ENCODE results near the gene ABHD5. TPM values are rescaled to one million over a fixed set of nuclear protein-coding genes. Genes with fewer than 3 reads are reported as not detected.
"Not testable (repeated sequence)": the region's sequence is repeated elsewhere in the genome, so short reads cannot be mapped to it uniquely, and the experiment has no call there.

Gene ABHD5
- total RNA-seq, 1 donor from 2014 or later = 59.2 TPM

GRCh38 chr3:43674345-43675085, 16.2 kb upstream of the ABHD5 start:
- intact Hi-C loops (cut with DNase I) = no loop called here
- ATAC-seq (no peak), DNase-seq (no peak)
- Histone ChIP-seq H3K4me3 (no peak overlapping the region), H3K4me1 (no peaks in the 10 kb centered on the region), H3K9me3 (no peaks in the 10 kb centered on the region), H3K27me3 (ENCODE audit: low read depth) (no peaks in the 10 kb centered on the region), H3K27ac (no peak overlapping the region), H3K36me3 (no peaks in the 10 kb centered on the region)
- no peak for TF ChIP-seq CTCF (IDR thresholded peaks at IDR 0.05)

- Histone ChIP-seq H3K27me3 (ENCODE audit: low read depth) (no peaks in the 10 kb centered on the region), H3K4me3 (no peak overlapping the region), H3K36me3 (no peaks in the 10 kb centered on the region), H3K4me1 (no peaks in the 10 kb centered on the region), H3K9me3 (no peaks in the 10 kb centered on the region), H3K27ac (no peak overlapping the region)
- intact Hi-C loops (cut with DNase I) = no loop called here
- no peak for TF ChIP-seq CTCF (IDR thresholded peaks at IDR 0.05)
- no peak for ATAC-seq
- DNase-seq = no peak
Measured at GRCh38 chr3:43675593-43675992, 15.1 kb upstream of the ABHD5 start.

GRCh38 chr3:43676441-43676840, 14.3 kb upstream of the ABHD5 start:
- no peaks in the 10 kb centered on the region for H3K9me3 ChIP-seq
- no peaks in the 10 kb centered on the region for H3K27me3 ChIP-seq (ENCODE audit: low read depth)
- DNase-seq = no peak
- H3K27ac ChIP-seq = no peak overlapping the region
- intact Hi-C loops (cut with DNase I) = no loop called here
- TF ChIP-seq CTCF (IDR thresholded peaks at IDR 0.05) = no peak
- no peaks in the 10 kb centered on the region for H3K36me3 ChIP-seq
- no peaks in the 10 kb centered on the region for H3K4me1 ChIP-seq
- no peak overlapping the region for H3K4me3 ChIP-seq
- peak; percentile 54 to 61 for ATAC-seq

- H3K9me3 ChIP-seq; H3K4me1 ChIP-seq; H3K36me3 ChIP-seq; intact Hi-C loops (cut with DNase I); ATAC-seq; DNase-seq; H3K27me3 ChIP-seq (ENCODE audit: low read depth); H3K27ac ChIP-seq; H3K4me3 ChIP-seq: not testable (repeated sequence)
Measured at GRCh38 chr3:43678375-43678774, 12.4 kb upstream of the ABHD5 start.

- H3K4me3 ChIP-seq; H3K4me1 ChIP-seq; intact Hi-C loops (cut with DNase I); H3K9me3 ChIP-seq; H3K27ac ChIP-seq; H3K27me3 ChIP-seq (ENCODE audit: low read depth); ATAC-seq; H3K36me3 ChIP-seq; DNase-seq: not testable (repeated sequence)
Measured at GRCh38 chr3:43678887-43679449, 11.8 kb upstream of the ABHD5 start.

GRCh38 chr3:43680857-43681256, 9.9 kb upstream of the ABHD5 start:
- ATAC-seq; H3K27me3 ChIP-seq (ENCODE audit: low read depth); DNase-seq; H3K4me3 ChIP-seq; H3K4me1 ChIP-seq; H3K9me3 ChIP-seq; H3K36me3 ChIP-seq; intact Hi-C loops (cut with DNase I); H3K27ac ChIP-seq: not testable (repeated sequence)

GRCh38 chr3:43684944-43685343, 5.8 kb upstream of the ABHD5 start:
- Histone ChIP-seq H3K27ac (no peak overlapping the region), H3K4me3 (no peak overlapping the region), H3K36me3 (no peaks in the 10 kb centered on the region), H3K4me1 (peaks cover 1% of the 10 kb centered on the region), H3K9me3 (no peaks in the 10 kb centered on the region), H3K27me3 (ENCODE audit: low read depth) (no peaks in the 10 kb centered on the region)
- intact Hi-C loops (cut with DNase I) = no loop called here
- no peak for TF ChIP-seq CTCF (IDR thresholded peaks at IDR 0.05)
- no peak for ATAC-seq
- DNase-seq = no peak
